Ovary (tissue), 9 donors: ENCODE results near the gene PANK4. TPM values are rescaled to one million over a fixed set of nuclear protein-coding genes. Genes with fewer than 3 reads are reported as not detected.

ENCODE experiments used
- DNase-seq, 5 donors: peaks; one replicate each; pipeline ENCODE4 v3.0.0-alpha.2; 2019 to 2020
- H3K27ac ChIP-seq, 2 donors: fragments of 200-600 bp; one replicate each; pipeline versions ENCODE4 v1.5.1 to v1.8.0; 2019 to 2022
- H3K27me3 ChIP-seq: fragments of 200-600 bp; one replicate; pipeline ENCODE4 v1.8.0; 2022
- H3K36me3 ChIP-seq: fragments of 200-600 bp; sonication (generic); one replicate; pipeline ENCODE4 v1.5.1; 2019
- H3K4me1 ChIP-seq: one replicate; pipeline ENCODE4 v1.8.1; 2013; ENCODE audit warnings: mild to moderate bottlenecking, moderate library complexity; ENCODE audit not compliant: insufficient read depth
- H3K4me3 ChIP-seq: fragments of 200-600 bp; sonication (generic); one replicate; pipeline ENCODE4 v1.5.1; 2017
- H3K9me3 ChIP-seq, 2 donors: fragments of 200-600 bp in 1 of 2; sonication (generic) in 1 of 2; one replicate each; pipeline versions ENCODE4 v1.5.1 to v1.8.1; 2013 to 2019; ENCODE audit warnings: mild to moderate bottlenecking in 1 of 2, moderate library complexity in 1 of 2
- CTCF ChIP-seq, 3 donors: fragments of 450-650 bp in 2 of 3; fragments of 200-600 bp in 1 of 3; IDR thresholded peaks; one replicate each; pipeline versions ENCODE4 v1.5.1 to v1.8.0; 2016 to 2022; ENCODE audit warnings: antibody characterized with exemption in 3 of 3, mild to moderate bottlenecking in 1 of 3
- EP300 ChIP-seq: sonication (generic); formaldehyde crosslinking; IDR thresholded peaks from one replicate; pipeline ENCODE4 v1.6.1; 2017; ENCODE audit warnings: antibody characterized with exemption
- POLR2A ChIP-seq: fragments of 450-650 bp; IDR thresholded peaks from one replicate; pipeline ENCODE4 v1.6.1; 2017; ENCODE audit warnings: antibody characterized with exemption, mild to moderate bottlenecking, moderate library complexity
- WGBS, 3 donors: extraction: QIAGEN DNeasy Blood & Tissue Kit in 1 of 3; methylation state at CpG; one replicate each; pipeline versions ENCODE4 v1.1.5 to v1.1.7; 2013 to 2017; 5-methylcytosine and 5-hydroxymethylcytosine counted together
- intact Hi-C, 4 donors: fragments of 100-400 bp; cut with DNase I; formaldehyde crosslinking; loops; one replicate each; pipeline versions ENCODE4 v1.11.0 to v1.15.1; 2022 to 2023
- polyA plus RNA-seq, 2 donors: library from polyadenylated mRNA; stranded (reverse); fragments of 200-250 nt in 1 of 2; fragments of 350-450 nt in 1 of 2; fragmentation: Illumina TruSeq in 1 of 2; extraction: RNeasy Lipid Tissue Mini Kit (QIAGEN cat#74804) in 1 of 2; gene quantifications; one replicate each; pipeline ENCODE4 v1.2.3, GENCODE V29; 2013 to 2014
- total RNA-seq, 7 donors: library from RNA; depleted of rRNA in 2 of 7; stranded (reverse); fragments of >200 nt in 2 of 7; fragmentation: NEBNext Ultra II Directional in 3 of 7; extraction: Animal tissue kit (Norgen Biotek cat#: 25700) in 3 of 7; gene quantifications; one replicate each; pipeline versions ENCODE4 v1.1.0 to v1.2.4, GENCODE V29; 2016 to 2023
- donor health status: DM: no; HTN: no; CAD: no; lungs with moderate emphysema.
- donor health status: DM: no; HTN: no; CAD: no.
- donor health status: Bipolar disorder and iron deficiency.
- donor health status: DM: yes; HTN: yes; CAD: no.
- donor health status: DM: no; HTN: no; CAD: no.
- donor health status: DM: yes; HTN: yes; CAD: no.

PANK4 gene
- total and polyA plus RNA-seq, 9 donors, result 14.7 to 33.3 (median 26.1) TPM

- Histone ChIP-seq H3K4me3 (no peak overlapping the region), H3K27ac (no peak overlapping the region), H3K27me3 (no peaks in the 10 kb centered on the region), H3K36me3 (no peaks in the 10 kb centered on the region), H3K9me3 (no peaks in the 10 kb centered on the region), H3K4me1 (no peaks in the 10 kb centered on the region)
- no peak for DNase-seq
- WGBS, 3 donors, result 56 to 59% (median 58%) methylated on average over 11 to 12 of the region's 12 CpGs
- TF ChIP-seq EP300 (no peak), CTCF (IDR thresholded peaks at IDR 0.05) (no peak), POLR2A (no peak)
- intact Hi-C loops, result no loop called here
Measured at GRCh38 chr1:2477309-2477708, 49.1 kb downstream of the PANK4 start.

GRCh38 chr1:2476061-2476999 is 50.1 kb downstream of the PANK4 start, which contains the start of gene PLCH2:
PLCH2 (plus strand) TSS chr1:2476289; CDS start chr1:2476589, 300 bp downstream.
- H3K36me3 ChIP-seq, result no peaks in the 10 kb centered on the region
- no peak within 1 kb of the TSS for H3K4me3 ChIP-seq
- no peaks in the 10 kb centered on the region for H3K4me1 ChIP-seq
- 74 to 82% (median 77%) methylated on average over 30 to 34 of the region's 34 CpGs for WGBS, 3 donors
- H3K9me3 ChIP-seq, result no peaks in the 10 kb centered on the region
- no peak within 1 kb of the TSS for H3K27ac ChIP-seq
- TF ChIP-seq POLR2A, result no peak
- no peak for TF ChIP-seq EP300
- no peak for TF ChIP-seq CTCF (IDR thresholded peaks at IDR 0.05)
- intact Hi-C loops, result no loop called here
- no peaks in the 10 kb centered on the region for H3K27me3 ChIP-seq
- DNase-seq, result no peak

- intact Hi-C loops, result no loop called here
- no peaks in the 10 kb centered on the region for H3K27me3 ChIP-seq
- no peaks in the 10 kb centered on the region for H3K9me3 ChIP-seq
- no peak for TF ChIP-seq POLR2A
- TF ChIP-seq EP300, result no peak
- no peak for TF ChIP-seq CTCF (IDR thresholded peaks at IDR 0.05)
- H3K4me3 ChIP-seq, result no peak overlapping the region
- no peaks in the 10 kb centered on the region for H3K36me3 ChIP-seq
- H3K4me1 ChIP-seq, result no peaks in the 10 kb centered on the region
- 83 to 90% (median 86%) methylated on average over 12 of the region's 12 CpGs for WGBS, 3 donors
- no peak for DNase-seq
- no peak overlapping the region for H3K27ac ChIP-seq
Measured at GRCh38 chr1:2475571-2475970, 50.8 kb downstream of the PANK4 start.

- Histone ChIP-seq H3K9me3 (no peaks in the 10 kb centered on the region), H3K27me3 (no peaks in the 10 kb centered on the region), H3K27ac (no peak overlapping the region), H3K4me3 (no peak overlapping the region), H3K4me1 (no peaks in the 10 kb centered on the region), H3K36me3 (no peaks in the 10 kb centered on the region)
- WGBS, 3 donors, result 44 to 58% (median 45%) methylated on average over 12 to 13 of the region's 13 CpGs
- TF ChIP-seq EP300, result no peak
- TF ChIP-seq CTCF (IDR thresholded peaks at IDR 0.05), result no peak
- TF ChIP-seq POLR2A, result no peak
- intact Hi-C loops, result no loop called here
- DNase-seq, result peak in 1 of 5 donors; percentile 43
Measured at GRCh38 chr1:2474933-2475371, 51.4 kb downstream of the PANK4 start.
